NCI-H524 treated with DMSO at 0.1 percent for 48 hours (cell line): Measurements from ENCODE around the gene EIF1.

Experiments
- DNase-seq: peaks from one replicate; lab custom pipeline; 2025; lab: John Stamatoyannopoulos, UW

EIF1 gene

GRCh38 chr17:41736983-41737679, 48.4 kb downstream of the EIF1 start:
- DNase-seq = no peak

- no peak for DNase-seq
Measured at GRCh38 chr17:41737680-41738023, 49.0 kb downstream of the EIF1 start.

GRCh38 chr17:41738077-41738800, 49.6 kb downstream of the EIF1 start:
- DNase-seq = no peak

GRCh38 chr17:41738801-41739112, 50.1 kb downstream of the EIF1 start:
- DNase-seq = no peak

- no peak for DNase-seq
Measured at GRCh38 chr17:41739661-41740352, 51.1 kb downstream of the EIF1 start.

GRCh38 chr17:41740506-41740905, 51.8 kb downstream of the EIF1 start:
- DNase-seq = no peak

GRCh38 chr17:41741709-41742108, 53.0 kb downstream of the EIF1 start:
- no peak for DNase-seq
